ENCODE results near the gene SLC23A3. TPM values are rescaled to one million over a fixed set of nuclear protein-coding genes. Genes with fewer than 3 reads are reported as not detected.

Gene SLC23A3
- total and polyA plus RNA-seq, 10 of the 15 experiments (the other 5 are each of a cell fraction or from before 2014, with no cell fraction given) = 0.07 to 1.0 (median 0.40) TPM; not detected in 1

DNA sequence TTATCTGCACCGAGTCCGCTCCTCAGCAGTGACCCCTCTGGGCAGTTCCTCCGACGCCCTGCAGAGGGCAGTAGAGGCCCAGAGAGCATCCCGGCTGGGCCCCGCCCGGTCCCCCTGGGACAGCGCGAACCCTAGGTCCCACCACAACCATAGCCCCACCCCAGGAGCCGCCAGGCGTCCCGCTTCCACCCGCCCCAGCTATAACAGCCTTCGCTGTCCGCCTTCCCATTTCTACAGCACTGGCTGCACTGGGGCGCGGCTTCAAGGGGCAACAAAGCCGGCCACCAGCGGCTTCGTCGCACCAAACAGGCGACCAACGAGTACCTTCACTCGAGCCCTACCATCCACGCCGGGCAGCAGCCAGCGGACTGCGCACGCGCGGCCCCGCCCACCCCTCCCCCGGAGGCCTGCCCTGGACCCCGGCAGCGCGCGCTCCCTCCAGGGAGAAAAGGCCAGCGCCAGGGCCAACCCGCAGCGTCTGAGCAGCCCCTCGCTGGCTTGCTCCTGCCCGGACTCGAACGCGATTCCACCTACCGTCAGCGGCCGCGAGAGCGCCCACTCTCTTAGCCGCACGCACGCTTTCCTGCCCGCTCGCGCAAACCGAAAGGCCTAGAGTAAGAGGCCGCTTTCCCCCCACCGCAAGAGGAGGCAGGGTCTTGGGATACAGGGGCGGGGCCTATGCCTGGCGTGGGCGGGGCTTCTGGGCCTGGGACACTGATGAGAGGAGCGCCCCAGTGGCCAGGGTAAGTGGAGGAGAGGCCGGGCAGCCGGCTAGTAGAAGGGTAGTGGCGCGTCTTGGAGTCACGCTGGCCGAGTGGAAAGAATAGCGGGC lies 9.4 kb downstream of the SLC23A3 start, which contains the start of gene NHEJ1 (continued):
- no peak for TF ChIP-seq KDM1A (IDR thresholded peaks at IDR 0.05; ENCODE audit: borderline replicate concordance)
- no peak for TF ChIP-seq JUND (IDR thresholded peaks at IDR 0.05; ENCODE audit: low read depth, low read length)
- no peak for TF ChIP-seq IRF4 (IDR thresholded peaks at IDR 0.05; ENCODE audit: low read depth, low read length)
- TF ChIP-seq, protein P1, sequence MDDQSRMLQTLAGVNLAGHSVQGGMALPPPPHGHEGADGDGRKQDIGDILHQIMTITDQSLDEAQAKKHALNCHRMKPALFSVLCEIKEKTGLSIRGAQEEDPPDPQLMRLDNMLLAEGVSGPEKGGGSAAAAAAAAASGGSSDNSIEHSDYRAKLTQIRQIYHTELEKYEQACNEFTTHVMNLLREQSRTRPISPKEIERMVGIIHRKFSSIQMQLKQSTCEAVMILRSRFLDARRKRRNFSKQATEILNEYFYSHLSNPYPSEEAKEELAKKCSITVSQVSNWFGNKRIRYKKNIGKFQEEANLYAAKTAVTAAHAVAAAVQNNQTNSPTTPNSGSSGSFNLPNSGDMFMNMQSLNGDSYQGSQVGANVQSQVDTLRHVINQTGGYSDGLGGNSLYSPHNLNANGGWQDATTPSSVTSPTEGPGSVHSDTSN (IDR thresholded peaks at IDR 0.05; ENCODE audit: insufficient replicate concordance, low read depth, low read length) = no peak
- no peak for TF ChIP-seq SREBF1 (IDR thresholded peaks at IDR 0.05; ENCODE audit: low read length)
- peak; percentile 86 for TF ChIP-seq RUNX3 (IDR thresholded peaks at IDR 0.05; ENCODE audit: low read length)
- TF ChIP-seq NFXL1 (IDR thresholded peaks at IDR 0.05; ENCODE audit: borderline replicate concordance) = no peak
- no peak for TF ChIP-seq CEBPB (IDR thresholded peaks at IDR 0.05; ENCODE audit: borderline replicate concordance in 1 of 2, low read depth in 2 of 2, low read length in 2 of 2)
- TF ChIP-seq, protein P2, sequence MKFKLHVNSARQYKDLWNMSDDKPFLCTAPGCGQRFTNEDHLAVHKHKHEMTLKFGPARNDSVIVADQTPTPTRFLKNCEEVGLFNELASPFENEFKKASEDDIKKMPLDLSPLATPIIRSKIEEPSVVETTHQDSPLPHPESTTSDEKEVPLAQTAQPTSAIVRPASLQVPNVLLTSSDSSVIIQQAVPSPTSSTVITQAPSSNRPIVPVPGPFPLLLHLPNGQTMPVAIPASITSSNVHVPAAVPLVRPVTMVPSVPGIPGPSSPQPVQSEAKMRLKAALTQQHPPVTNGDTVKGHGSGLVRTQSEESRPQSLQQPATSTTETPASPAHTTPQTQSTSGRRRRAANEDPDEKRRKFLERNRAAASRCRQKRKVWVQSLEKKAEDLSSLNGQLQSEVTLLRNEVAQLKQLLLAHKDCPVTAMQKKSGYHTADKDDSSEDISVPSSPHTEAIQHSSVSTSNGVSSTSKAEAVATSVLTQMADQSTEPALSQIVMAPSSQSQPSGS (IDR thresholded peaks at IDR 0.05; ENCODE audit: low read length) = no peak
- TF ChIP-seq, protein P3, sequence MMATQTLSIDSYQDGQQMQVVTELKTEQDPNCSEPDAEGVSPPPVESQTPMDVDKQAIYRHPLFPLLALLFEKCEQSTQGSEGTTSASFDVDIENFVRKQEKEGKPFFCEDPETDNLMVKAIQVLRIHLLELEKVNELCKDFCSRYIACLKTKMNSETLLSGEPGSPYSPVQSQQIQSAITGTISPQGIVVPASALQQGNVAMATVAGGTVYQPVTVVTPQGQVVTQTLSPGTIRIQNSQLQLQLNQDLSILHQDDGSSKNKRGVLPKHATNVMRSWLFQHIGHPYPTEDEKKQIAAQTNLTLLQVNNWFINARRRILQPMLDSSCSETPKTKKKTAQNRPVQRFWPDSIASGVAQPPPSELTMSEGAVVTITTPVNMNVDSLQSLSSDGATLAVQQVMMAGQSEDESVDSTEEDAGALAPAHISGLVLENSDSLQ (IDR thresholded peaks at IDR 0.05) = no peak
- peak; percentile 69; the same call in 1 of the 2 replicates for TF ChIP-seq POLR2AphosphoS2 (IDR thresholded peaks at IDR 0.05; ENCODE audit: low read depth, low read length)
- peak; percentile 39; the same call in 1 of the 2 replicates for TF ChIP-seq HDGF (IDR thresholded peaks at IDR 0.05)
- no peak for TF ChIP-seq NRF1 (conservative IDR thresholded peaks at IDR 0.05; ENCODE audit: low read depth, low read length)
- TF ChIP-seq, protein P4, sequence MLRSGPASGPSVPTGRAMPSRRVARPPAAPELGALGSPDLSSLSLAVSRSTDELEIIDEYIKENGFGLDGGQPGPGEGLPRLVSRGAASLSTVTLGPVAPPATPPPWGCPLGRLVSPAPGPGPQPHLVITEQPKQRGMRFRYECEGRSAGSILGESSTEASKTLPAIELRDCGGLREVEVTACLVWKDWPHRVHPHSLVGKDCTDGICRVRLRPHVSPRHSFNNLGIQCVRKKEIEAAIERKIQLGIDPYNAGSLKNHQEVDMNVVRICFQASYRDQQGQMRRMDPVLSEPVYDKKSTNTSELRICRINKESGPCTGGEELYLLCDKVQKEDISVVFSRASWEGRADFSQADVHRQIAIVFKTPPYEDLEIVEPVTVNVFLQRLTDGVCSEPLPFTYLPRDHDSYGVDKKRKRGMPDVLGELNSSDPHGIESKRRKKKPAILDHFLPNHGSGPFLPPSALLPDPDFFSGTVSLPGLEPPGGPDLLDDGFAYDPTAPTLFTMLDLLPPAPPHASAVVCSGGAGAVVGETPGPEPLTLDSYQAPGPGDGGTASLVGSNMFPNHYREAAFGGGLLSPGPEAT (IDR thresholded peaks at IDR 0.05; ENCODE audit: low read depth) = 0 out of 2 replicates have a peak, but pooled peaks have one; percentile 9
- TF ChIP-seq STAT3 (IDR thresholded peaks at IDR 0.05; ENCODE audit: low read depth, low read length) = no peak
- TF ChIP-seq NBN (IDR thresholded peaks at IDR 0.05) = peak; percentile 84
- no peak for TF ChIP-seq SUZ12 (IDR thresholded peaks at IDR 0.05; ENCODE audit: unreplicated experiment)
- TF ChIP-seq IKZF1 (conservative IDR thresholded peaks at IDR 0.05) = peak; percentile 55; the same call in 1 of the 2 replicates
- TF ChIP-seq SP1 (IDR thresholded peaks at IDR 0.05; ENCODE audit: low read depth, low read length) = peak; percentile 16
- no peak for TF ChIP-seq HDAC6 (IDR thresholded peaks at IDR 0.05; ENCODE audit: unreplicated experiment)
- TF ChIP-seq YBX1 (IDR thresholded peaks at IDR 0.05) = no peak
- 0 out of 2 replicates have a peak, but pooled peaks have one; percentile 18 for TF ChIP-seq TAF1 (IDR thresholded peaks at IDR 0.05; ENCODE audit: borderline replicate concordance, low read depth, low read length)
- TF ChIP-seq STAT1 (conservative IDR thresholded peaks at IDR 0.05) = no peak
- TF ChIP-seq NR2F1 (conservative IDR thresholded peaks at IDR 0.05) = peak; percentile 64; the same call in 1 of the 2 replicates
- peak; percentile 78 for TF ChIP-seq YY1 (IDR thresholded peaks at IDR 0.05; ENCODE audit: low read depth, low read length)
